GM21367 (cell line): ENCODE measurements around the gene DZIP1L.
"Not testable (repeated sequence)": the region's sequence is repeated elsewhere in the genome, so short reads cannot be mapped to it uniquely, and the experiment has no call there.

Source experiments
- ATAC-seq: cut with Tn5 transposase; IDR thresholded peaks from one replicate; pipeline ENCODE4 v1.9.1; 2021; ENCODE audit not compliant: unreplicated experiment

DZIP1L gene

GRCh38 chr3:138118612-138119422, 3.4 kb upstream of the DZIP1L start:
- peak; percentile 60 for ATAC-seq

GRCh38 chr3:138114431-138114918, 933 bp downstream of the DZIP1L start:
- ATAC-seq, result no peak

GRCh38 chr3:138113326-138113725, 2.1 kb downstream of the DZIP1L start:
- ATAC-seq, result no peak

- no peak for ATAC-seq
Observed at GRCh38 chr3:138112362-138112761, 3.0 kb downstream of the DZIP1L start.

GRCh38 chr3:138105598-138105997, 9.8 kb downstream of the DZIP1L start:
- ATAC-seq, result no peak

- no peak for ATAC-seq
Observed at GRCh38 chr3:138103466-138103865, 11.9 kb downstream of the DZIP1L start.

GRCh38 chr3:138101351-138101940, 14.0 kb downstream of the DZIP1L start:
- not testable (repeated sequence) for ATAC-seq

- ATAC-seq, result no peak
Observed at GRCh38 chr3:138099417-138099816, 16.0 kb downstream of the DZIP1L start.

GRCh38 chr3:138097192-138098172, 17.9 kb downstream of the DZIP1L start:
- ATAC-seq, result no peak

- no peak for ATAC-seq
Observed at GRCh38 chr3:138093721-138094120, 21.7 kb downstream of the DZIP1L start.

GRCh38 chr3:138092023-138092422, 23.4 kb downstream of the DZIP1L start:
- no peak for ATAC-seq

- ATAC-seq, result no peak
Observed at GRCh38 chr3:138089091-138089490, 26.3 kb downstream of the DZIP1L start.

- ATAC-seq, result not testable (repeated sequence)
Observed at GRCh38 chr3:138085745-138086144, 29.7 kb downstream of the DZIP1L start.

GRCh38 chr3:138084196-138084595, 31.2 kb downstream of the DZIP1L start:
- ATAC-seq, result no peak

GRCh38 chr3:138082992-138083386, 32.4 kb downstream of the DZIP1L start:
- ATAC-seq, result no peak

- ATAC-seq, result no peak
Observed at GRCh38 chr3:138082085-138082991, 33.1 kb downstream of the DZIP1L start.

GRCh38 chr3:138081371-138082084, 33.9 kb downstream of the DZIP1L start:
- ATAC-seq, result no peak

GRCh38 chr3:138079901-138080300, 35.5 kb downstream of the DZIP1L start:
- no peak for ATAC-seq

- ATAC-seq, result no peak
Observed at GRCh38 chr3:138078901-138079344, 36.5 kb downstream of the DZIP1L start.
